Renal cortex interstitium (tissue), 11 donors: ENCODE results near the gene ASCC3. TPM values are rescaled to one million over a fixed set of nuclear protein-coding genes. Genes with fewer than 3 reads are reported as not detected.
"Not testable (repeated sequence)": the region's sequence is repeated elsewhere in the genome, so short reads cannot be mapped to it uniquely, and the experiment has no call there.

Experiments used
- DNase-seq, 11 donors: peaks; one replicate each; pipeline ENCODE4 v3.0.0-alpha.2; 2013; ENCODE audit warnings: low read depth in 9 of 11, low spot score in 4 of 11; ENCODE audit errors: extremely low read depth in 1 of 11
- polyA plus RNA-seq, 3 donors: library from polyadenylated mRNA; unstranded; fragments of 120-200 nt; gene quantifications; one replicate each; pipeline ENCODE4 v1.2.1, GENCODE V29; 2013; ENCODE audit not compliant: insufficient read length in 3 of 3

ASCC3 gene
- polyA plus RNA-seq, 3 donors, result 20.9 to 26.3 (median 21.6) TPM

DNA sequence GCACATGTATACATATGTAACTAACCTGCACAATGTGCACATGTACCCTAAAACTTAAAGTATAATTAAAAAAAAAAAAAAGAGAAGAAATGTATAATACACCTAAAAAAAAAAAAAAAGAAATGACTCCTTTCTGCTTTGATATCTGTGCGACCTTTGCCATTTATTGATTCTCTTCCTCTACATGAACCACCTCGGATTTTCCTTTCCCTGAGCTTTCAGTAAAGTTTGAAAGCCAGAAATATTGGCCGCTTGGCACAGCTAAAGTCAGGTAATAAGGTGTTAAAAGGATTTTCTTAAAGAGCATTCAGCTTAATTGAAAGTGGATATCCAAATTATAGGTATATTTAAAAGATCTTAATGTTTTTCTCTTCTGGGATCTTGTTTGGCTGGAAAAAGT, 12.6 kb upstream of the ASCC3 start:
- DNase-seq, result no peak

DNA sequence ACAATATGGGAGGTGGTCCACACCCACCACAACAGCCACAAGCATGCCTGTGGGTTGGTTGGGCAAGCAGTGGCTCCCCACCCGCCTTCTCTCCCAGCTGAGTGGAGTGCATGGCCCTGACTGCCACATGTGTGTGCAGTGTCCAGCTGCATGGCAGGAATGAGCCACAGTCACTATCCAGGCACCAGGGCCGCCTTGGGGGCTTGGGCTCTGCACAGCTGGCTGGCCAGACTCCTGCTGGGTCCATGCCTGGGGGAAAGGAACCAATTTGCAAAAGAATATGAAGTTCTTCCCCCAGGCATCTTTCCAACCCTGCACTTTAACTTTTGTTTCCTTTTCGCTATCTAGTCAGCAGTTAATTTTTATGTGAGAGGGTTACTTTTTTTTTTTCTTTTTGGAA, 11.6 kb upstream of the ASCC3 start:
- no peak for DNase-seq

DNA sequence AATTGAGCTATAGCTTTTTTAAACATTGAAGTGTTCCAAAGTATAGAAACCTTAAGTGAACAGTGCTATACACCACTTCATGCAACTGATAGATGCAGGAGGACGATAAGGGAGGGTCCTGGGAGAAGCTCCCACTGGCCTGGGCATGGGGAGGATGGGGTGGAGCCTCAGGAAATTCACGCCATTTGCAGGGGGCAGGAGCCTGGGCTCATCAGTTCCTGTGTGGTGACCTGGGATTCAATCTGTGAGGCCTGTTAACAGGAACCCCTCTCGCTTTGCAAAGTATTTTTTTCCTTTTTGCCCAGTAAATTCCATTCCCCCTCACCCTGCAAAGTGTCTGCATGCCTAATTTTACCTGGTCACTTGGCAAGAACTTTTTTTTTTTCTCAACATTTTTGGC, 11.0 kb upstream of the ASCC3 start:
- DNase-seq, result no peak

DNA sequence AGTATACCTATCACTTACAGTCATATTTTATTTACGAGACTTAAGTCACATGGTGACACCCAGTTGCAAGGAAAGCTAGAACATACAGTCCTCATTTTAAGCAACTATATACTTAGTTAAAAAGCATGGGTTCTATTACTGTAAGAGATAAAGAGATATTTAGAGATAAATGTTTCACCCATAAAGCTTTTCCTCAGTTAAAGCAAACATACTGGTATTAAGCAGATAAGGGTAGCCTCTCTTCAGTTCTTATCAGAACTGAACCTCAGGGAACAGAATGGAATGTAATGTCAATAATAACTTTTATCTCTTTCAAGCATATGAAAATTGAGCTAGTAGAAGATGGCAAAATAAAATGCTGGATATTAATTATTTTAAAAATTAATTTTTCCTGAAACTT, 9.9 kb upstream of the ASCC3 start:
- no peak for DNase-seq

DNA sequence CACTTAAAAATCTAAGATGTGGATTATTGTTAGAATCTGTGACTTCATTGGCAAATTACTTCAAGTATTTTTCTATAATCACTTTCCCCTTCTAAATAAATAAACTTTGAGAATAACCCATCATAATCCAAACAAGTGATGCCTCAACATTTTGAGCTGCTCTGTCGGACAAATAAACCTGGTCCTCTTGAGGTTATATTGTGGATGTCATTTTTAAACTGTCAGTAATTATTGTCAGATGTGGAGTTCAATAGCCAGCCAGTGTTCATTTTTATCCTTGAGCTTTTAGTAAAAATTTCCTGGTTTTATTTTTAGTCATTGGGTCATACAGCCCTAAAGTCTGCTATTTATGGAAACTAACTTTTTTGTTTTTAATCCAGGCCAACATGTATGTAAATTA, 9.5 kb upstream of the ASCC3 start:
- not testable (repeated sequence) for DNase-seq

DNA sequence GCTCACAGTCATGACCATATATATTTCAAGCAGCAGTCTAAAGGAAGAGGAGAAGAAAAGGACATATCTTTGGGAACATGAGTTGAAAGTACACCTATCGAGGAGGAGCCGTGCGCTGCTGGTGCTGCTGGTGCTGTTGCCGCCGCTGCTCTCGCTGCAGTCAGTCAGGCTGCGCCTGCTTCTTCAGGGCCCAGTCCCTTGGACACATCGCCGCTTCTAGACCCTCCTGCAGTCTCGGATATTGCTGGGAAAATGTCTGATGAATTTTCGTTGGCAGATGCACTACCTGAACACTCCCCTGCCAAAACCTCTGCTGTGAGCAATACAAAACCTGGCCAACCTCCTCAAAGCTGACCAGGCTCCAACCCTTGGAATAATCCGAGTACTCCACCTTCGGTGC, 8.2 kb upstream of the ASCC3 start:
- no peak for DNase-seq

DNA sequence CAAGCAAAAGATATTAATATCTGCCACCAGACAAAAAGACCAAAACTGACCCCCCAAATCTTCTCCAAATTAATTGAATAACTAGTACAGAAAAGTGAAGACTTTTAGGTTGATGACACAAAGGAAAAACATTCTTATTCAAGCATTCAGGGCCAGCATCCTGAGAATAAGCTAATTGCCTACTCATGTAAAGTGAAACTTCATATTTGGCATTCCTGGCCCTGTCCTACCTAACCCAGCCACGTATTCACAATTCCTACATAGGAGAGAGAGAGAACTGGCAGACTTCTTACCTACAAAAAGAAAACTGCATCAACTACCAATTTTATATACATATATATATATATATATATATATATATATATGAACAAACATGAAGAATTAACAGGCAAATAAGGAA, 4.9 kb upstream of the ASCC3 start:
- DNase-seq, result no peak

DNA sequence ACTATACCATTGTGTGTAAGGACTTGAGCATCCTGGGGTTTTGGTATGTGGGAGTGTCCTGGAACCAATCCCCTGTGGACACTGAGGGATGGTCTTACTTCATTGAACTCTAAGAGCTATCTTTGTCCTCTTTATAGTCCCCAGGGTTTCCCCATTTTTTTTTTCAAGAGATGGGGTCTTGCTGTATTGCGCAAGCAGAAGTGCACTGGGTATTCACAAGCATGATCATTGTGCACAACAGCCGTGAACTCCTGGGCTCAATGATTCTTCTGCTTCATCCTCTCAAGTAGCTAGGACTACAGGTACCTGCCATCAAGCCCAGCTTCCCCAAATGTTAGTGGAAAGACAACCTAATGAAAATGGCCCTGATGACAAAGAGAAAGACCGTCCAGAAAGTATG, 2.2 kb upstream of the ASCC3 start:
- no peak for DNase-seq

DNA sequence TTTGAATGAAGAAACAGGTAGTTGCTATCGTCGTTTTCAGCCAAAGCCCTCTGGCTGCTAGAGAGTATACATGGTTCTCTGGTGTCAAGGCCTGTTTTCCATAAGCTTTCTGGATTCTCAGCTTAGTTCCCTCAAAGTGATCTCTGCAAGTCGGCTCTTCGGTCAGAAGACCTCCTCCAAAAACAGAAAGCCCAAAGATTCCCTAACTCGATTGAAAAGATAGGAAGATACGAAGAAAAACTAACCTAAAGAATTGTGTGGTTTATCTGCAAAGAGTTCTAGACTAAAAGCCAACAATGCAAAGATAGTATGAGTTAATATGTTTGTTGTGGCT, 545 bp upstream of the ASCC3 start:
- DNase-seq, result peak in 2 of 11 donors; percentile 4 to 32

DNA sequence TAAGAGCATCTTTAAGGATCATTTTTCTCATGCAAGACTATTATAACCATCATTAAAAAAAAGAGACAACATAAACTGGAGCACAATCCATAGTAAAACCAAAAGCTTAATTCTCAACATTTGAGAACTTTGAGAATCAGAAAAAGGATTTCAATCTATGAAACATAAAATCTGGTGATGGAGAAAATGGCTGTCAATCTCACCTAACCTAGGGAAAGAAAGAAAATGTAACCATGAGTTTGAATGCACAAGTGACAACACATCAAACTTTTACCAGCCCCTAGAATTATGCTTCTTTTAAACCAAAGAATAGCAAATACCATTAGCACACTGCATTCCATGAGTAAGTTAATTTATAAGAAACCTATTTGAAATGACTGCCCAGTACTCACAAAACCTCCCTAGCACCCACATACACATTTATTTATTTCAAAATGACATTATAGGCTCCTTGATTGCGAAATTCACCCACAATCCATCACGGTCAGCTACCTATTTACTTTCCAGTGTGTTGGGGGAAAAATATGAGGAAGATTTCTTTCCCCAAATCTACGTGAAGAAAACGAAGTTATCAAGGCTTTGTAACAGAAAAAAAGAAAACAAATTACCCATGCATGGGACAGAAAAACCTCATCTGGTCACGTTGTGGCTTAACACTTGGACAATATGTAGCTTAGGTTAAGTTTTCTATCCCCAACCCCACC, 828 bp downstream of the ASCC3 start:
- peak in 6 of 11 donors; percentile 2 to 9 (median 6) for DNase-seq

DNA sequence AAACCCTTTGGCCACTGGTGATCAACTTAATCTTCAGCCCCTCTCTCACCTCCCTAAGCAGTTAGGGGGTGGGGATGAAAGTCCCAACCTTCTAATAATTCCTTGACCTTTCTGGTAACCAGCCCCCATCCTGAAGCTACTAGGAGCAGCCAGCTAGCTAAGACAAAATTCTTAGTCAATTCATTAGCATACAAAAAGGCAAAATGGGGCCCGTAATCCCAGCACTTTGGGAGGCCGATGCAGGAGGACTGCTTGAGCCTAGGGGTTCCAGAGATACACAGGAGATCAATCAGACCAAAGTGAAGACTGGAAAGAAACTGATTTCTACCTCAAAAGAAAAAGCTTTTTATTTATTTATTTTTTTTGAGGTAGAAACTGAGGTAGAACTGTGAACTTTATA, 1.8 kb downstream of the ASCC3 start:
- DNase-seq, result no peak

DNA sequence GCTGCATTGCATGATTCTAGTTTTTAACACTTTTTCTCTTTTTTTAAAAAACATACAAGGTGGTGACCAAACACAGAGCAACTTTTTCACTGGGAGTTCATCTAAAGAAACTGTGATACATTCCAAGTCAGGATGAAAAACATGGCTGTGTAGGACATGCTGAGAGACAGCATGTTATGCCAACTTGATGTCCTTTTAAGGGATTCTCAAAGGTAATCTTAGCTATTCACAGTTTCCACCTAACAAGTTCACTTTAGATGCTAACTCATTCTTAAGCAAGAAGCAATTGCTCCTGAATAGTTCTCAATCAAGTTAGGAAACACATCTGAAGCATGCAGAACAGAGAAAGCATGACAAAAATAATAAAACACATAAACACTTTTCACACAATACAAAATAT, 3.3 kb downstream of the ASCC3 start:
- no peak for DNase-seq

DNA sequence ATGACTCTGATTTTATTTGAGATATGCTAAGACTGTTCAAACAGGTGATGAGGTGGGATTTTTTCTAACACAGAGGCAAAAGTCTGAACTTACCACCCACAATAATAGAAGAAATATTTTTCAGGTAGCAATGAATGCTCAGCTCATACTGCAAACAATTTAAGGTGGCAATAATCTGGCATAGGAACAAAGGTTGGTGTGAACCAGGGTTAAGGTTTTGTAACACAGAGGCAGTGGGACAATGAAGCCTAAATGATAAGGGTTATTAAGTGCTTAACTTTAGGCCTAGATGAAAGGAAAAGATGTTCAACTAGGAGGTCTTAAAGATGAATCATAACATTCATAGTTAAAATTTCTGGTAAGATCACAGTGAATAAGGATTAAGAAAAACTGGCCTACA, 4.9 kb downstream of the ASCC3 start:
- DNase-seq, result no peak

DNA sequence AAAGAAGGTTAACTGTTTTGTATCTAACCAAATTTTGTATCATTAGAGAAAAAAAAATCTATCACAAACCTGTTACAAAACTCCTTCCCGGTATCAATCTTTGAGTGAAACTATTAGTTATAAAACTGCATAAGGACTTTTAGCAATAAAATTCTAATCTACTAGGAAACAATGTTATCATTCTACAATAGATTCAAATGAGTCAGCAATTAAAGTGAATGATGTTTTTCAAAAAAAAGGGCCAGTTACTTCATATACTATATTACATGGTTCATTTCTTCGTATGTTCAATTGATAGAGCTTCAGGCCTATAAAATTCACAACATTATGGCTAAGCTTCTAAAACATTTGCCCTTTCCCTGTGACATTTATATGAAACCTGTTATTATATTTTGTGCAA, 15.6 kb downstream of the ASCC3 start:
- no peak for DNase-seq

DNA sequence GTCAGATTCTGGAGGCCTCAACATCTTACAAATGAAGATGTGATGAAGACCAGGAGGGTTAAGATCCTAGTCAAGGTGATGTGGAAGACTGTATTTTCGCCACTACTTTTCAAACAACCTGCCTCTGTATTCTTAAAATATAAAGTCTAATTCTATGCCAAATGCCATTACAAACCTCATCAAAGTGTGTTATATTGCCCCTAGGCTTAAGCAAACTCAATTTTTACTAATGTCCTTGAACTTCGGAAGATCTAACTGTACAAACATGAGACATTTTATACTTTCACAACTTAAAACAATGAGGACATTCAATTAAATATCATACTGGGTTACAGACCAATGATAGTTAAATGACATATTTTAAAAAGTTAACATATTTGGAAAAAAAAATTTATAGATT, 19.1 kb downstream of the ASCC3 start:
- DNase-seq, result no peak

DNA sequence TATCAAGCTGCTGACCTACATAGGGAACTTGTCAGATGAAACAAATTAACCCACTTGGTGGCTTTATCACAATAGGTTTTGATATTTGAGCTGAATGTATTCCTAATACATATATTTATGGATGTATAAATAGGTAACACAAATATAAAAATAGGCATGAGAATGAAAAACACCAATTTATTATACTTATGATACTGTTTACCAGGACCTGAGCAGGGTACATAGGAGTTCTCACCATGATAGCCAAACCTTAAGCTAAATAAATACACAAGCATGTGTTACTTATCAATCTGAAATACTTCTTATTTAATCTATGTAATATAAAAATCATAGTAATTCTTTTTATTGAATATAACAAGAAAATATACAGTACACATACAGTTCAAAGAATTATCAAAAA, 25.0 kb downstream of the ASCC3 start:
- DNase-seq, result no peak

DNA sequence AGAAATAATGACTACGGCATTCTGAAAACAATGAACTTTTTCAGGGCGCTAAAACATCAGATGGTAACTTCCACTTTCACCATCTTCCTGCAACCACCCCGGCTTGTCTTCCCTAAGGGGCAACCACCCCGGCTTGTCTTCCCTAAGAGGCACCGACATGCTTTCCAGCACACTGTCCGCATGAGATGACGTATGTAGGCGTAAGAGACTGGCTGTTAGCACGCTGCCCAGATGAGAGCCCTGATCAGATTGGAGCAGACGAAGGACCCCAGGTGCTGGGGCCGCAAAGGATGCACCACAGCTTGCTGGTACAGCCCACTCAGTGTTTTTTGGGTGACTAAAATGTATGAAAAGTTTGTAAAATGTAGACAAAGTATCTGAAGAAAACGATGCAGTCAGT, 29.3 kb downstream of the ASCC3 start:
- DNase-seq, result no peak

DNA sequence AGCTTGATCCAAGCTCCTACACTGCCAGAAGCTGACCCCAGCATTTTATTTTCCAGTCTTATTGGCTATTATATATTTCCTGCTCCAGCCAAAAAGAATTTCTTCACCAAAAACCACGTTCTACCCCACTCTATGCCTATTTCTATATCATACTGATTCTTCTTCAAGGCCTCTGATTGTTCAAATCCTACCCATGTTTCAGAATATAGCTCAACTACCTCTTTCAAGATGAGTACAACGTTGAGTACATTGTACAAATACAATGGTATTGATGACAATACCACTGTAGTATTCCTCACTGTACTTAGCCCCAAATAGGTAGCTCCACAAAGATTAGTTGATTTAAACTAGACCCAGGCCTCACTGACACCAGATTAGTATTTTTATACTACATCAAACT, 31.0 kb downstream of the ASCC3 start:
- no peak for DNase-seq

DNA sequence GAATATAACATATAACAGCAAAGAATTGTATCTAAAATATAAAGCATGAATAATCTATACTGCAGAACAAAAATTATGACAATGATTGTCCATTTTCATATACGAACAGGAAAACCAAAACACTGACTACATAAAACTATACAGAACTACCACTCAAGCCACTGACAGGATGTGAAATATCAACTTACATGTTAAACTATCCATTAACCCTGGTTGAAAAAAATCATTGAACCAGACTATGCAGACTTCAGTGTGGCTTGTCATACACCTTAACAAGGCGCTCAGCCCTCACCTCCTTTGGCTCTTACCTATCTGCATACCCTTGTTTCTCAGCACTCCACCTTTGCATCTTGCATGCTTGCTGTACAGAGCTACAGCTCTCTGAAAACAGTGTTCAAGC, 34.9 kb downstream of the ASCC3 start:
- DNase-seq, result peak in 1 of 11 donors; percentile 1

DNA sequence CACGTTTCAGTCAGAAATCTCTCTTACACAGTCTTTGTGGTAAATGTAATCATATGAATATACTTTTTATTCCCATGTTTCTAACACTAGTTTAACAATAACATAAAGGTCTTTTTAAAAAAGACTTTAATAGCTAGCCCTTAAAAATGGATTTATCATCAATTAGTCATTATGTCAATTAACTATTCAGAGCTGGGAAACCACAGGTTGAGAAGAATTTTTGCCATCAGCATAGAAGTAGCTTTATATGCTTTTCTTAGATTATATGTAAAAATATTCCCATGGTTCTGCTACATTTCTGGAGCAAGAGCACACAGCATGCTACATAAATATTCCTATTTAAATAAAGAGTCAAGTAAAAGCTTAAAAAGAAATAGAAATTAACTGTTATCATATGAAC, 35.5 kb downstream of the ASCC3 start:
- no peak for DNase-seq

DNA sequence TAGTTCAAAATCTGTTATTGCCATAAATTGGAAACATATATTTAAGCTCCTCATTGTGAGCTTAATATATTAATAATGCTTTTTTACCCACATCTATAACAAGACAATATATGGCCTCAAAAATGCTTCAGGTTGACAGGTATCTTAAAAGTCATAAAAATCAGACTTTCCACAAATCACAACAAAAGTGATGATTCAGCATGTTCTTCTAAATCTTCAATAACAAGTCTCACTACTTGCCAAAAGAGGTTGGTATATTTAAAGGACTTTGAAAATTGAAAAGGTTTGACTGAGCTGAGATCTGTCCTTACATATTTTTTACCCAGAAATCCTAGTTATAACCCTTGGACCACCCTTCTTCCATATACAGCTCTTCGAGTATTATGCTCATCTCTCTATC, 41.7 kb downstream of the ASCC3 start:
- DNase-seq, result no peak

DNA sequence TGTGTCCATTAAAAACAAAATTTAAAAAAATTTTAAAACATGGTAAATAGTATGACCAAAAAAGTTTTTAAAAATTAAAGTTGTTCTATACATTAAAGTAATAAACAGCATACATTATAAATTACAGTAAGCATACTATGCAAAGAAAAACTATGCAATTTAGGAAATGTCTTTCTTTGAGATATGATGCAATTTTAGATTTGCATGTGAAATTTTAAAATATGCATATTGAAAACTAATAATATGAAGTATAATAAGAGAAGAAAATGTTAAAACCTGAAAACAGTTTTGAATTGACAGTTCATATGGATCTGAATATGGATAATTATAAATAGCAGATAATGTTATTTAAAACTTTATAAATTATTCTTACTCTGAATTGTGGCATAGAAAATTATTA, 43.1 kb downstream of the ASCC3 start:
- no peak for DNase-seq
